ENCODE results near the gene FARP1.

Gene FARP1

DNA sequence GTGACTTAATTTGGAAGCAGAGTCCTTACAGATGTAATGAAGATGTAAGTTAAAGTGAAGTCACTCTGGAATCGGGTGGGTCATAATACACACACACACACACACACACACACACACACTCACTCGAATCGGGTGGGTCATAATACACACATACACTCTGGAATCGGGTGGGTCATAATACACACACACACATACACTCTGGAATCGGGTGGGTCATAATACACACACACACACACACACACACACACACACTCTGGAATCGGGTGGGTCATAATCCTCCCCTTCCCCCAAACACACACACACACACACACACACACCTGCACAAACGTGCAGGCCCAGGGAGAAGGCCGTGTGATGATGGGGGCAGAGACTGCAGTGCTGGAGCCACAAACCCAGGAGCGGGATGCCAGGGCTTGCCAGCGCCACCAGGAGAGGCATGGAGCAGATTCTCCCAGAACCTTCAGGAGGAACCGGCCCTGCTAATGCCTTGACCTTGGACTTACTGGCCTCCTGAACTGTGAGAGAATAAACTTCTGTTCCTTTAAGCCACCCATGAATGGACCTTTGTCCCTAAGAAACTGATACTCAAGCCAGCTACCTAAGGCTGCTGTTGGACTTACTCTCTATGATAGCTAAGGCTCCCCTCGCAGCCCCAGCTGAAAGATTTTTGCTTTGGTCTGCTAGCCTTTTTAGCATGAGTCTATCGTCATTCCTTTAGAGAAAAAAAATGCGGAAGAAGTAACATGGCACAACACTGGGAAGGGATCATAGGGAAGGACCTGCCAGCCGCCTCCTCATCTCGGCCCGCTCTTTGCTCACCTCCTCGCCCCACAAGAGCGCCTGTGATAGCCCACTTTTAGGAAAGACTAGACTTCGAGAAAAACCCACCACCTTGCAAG is 170.4 kb downstream of the FARP1 start:
- DNase-seq, result no peak

GRCh38 chr13:98313922-98314292 is 171.0 kb downstream of the FARP1 start:
- no peak for DNase-seq

DNA sequence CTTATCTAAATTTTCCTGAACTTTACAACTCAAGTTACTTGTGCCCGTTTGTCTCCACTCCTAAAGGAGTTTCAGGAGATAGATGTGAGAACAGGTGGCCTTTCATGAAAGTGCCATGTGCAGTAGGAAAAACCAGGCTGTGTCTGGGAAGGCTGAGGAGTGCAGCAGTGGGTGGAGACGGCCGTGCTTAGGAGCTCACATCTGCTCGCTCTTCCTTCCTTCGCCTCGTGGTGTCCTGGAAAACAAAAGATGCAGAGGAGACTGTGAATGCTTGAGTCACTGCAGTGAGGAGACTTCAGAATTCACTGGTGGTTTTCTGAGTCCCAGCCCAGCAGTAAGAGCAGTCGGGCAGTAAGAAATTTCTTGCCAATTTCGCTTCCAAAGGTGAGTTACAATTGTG is 172.6 kb downstream of the FARP1 start:
- peak in 1 of 2 experiments; percentile 38 for DNase-seq

DNA sequence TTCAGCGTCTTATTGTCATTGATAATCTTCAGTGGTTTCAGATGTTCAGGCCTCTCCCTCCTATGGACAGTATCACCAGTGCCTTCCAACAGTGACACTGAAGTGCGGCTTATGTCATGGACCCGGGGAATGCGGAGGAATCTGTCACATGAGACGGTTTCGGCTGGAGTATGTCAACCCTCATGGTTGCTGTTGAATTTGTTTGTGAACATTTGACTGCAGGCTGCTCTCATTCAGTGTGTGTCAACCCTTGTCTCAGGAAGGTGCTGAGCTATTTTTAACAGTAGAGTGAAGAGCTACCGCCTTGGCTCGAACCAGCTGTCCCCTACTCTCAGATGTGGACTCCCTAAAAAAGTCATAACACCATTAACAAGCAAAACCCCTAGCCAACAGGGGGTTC is 173.0 kb downstream of the FARP1 start:
- DNase-seq, result no peak

DNA sequence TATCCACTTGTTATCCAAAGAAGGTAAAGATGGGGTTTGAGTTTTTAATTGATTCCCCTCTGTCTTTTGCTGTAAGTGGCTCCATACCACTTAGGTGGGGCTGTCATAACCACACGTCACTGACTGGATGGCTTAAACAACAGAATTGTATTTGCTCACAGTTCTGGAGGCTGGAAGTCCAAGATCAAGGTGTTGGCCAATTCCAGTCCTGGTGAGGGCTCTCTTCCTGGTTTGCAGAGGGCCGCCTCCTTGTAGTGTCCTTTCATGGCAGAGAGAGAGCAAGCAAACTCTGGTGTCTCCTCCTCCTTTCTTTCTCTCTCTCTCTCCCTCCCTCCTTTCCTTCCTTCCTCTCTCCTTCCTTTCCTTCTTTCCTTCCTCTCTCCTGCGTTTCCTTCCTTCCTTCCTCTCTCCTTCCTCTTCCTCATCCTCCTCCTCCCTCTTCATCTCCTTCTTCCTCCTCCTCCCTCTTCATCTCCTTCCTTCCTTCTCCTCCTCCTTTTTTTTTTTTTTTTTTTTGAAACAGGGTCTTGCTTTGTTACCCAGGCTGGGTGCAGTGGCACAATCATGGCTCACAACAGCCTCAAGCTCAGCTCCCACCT is 174.8 kb downstream of the FARP1 start:
- no peak for DNase-seq

GRCh38 chr13:98318263-98318878 is 175.5 kb downstream of the FARP1 start:
- no peak for DNase-seq

GRCh38 chr13:98320561-98321105 is 177.7 kb downstream of the FARP1 start:
- DNase-seq, result no peak

DNA sequence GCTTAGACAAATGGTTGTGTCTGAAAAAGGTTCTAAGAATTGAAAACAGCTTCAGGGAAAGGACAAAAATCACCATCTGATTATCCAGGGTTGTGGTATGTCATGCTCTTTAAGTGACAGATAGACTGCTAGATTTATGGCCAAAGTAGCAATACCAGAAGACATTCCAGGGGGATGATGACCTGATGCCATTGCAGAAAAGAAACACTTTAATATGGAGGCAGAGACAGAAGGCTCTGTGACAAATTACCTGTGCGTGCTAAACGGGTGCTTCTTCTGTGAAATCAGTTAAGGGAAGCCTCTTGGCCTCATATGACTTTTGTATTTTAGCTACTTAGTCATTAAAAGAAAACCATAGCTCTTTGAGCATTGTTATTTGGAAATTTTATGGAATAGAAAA is 178.5 kb downstream of the FARP1 start:
- DNase-seq, result no peak

DNA sequence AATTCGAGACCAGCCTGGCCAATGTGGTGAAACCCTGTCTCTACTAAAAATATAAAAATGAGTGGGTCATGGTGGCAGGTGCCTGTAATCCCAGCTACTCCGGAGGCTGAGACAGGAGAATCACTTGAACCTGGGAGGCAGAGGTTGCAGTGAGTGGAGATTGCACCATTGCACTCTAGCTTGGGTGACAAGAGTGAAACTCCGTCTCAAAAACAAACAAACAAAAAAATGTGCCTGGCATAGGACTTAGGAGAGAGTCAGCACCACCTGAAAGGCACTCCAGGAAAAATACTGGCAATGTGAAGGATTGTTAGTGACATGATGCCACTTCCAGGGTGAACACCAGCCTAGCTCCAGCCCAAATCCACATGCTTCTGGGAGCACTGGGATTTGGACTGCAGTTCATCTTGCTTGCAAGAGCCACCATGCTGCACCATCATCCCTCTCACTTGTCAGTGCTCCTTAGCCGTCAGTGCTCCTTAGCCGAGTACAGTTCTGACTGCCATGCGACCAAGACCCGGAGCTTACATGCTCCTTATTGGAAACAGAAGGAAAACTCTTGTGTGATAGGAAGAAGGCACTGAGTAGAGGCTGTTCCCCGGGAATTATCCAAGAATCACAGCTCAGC is 179.3 kb downstream of the FARP1 start:
- no peak for DNase-seq

DNA sequence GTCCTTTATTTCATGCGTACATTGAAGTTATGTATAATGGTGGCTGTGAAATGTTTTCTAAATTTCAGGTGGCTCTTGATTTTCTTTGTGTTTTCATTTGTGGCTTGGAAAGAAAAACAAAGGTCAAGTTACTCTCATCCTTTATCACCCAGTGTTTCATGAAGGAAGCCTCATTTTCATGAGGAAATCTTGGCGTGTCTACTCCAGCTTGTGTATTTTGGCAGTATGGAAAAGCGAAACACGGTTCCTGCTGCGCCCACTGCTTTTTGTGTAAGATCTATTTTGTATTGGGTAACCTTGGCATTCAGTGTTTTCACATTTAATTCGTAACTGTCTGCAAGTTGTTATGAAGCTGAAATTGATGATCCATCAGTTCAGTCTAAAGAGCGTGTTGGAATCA is 181.2 kb downstream of the FARP1 start:
- no peak for DNase-seq

DNA sequence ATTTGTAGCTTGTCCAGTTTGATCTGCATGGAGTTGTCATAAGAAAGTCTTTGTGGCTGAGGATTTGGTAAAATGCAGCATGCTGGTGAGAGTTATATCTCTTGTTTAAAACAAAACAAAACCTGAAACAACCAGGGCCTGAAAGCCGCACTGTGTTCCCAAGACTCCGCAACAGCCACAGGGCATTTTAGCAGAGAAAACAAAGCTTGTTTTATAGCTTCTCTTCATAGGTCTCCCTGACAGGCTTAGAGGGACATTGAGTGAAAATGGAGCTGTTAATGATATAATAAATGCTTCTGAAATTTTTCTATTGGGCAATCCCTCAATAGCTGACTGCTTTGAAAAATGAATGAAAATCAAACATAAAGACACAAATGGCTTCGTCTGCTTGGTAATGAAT is 182.8 kb downstream of the FARP1 start:
- DNase-seq, result no peak

- no peak for DNase-seq
Observed at GRCh38 chr13:98326291-98326690, 183.4 kb downstream of the FARP1 start.

DNA sequence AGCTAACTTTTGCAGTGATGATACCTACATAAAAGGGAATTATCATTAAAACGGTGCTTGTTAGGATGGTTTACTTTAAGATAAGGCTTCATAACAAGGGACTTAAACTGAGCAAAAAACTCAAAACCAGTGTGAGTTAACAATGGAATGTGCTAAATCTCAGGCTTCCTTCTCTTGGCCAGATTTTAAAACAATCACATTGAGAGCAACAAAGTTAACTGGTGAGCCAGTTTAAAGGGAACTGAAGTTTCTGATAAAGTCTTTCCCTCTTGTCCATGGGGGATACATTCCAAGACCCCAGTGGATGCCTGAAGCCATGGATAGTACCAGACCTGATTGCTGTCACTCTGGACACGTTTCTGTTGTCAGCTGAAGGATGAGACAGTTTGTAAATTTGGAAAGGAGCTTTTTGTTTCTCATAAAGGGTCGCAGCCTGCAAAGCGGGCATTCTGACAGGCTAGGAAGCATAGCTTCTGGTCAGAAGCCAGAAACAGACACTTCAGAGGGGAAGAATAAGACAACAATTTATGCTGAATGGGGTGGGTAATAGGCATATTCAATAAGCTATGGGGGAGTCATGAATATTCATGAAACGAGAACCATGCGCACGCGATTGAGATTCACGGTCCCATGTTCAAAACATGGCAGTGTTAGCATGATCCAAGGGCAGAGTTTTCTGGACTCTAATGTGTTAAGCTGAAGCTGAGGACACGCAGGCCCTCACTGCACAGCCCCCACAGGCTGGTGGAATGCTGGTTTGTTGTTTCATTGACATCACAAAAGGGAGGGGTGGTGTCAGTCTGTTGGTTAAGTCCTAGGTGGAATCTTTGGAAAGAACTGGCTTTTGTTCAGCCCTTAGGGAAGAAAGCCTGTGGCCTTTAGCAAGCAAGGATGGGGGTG is 184.7 kb downstream of the FARP1 start:
- DNase-seq, result no peak

- DNase-seq, result no peak
Observed at GRCh38 chr13:98328511-98328910, 185.6 kb downstream of the FARP1 start.

DNA sequence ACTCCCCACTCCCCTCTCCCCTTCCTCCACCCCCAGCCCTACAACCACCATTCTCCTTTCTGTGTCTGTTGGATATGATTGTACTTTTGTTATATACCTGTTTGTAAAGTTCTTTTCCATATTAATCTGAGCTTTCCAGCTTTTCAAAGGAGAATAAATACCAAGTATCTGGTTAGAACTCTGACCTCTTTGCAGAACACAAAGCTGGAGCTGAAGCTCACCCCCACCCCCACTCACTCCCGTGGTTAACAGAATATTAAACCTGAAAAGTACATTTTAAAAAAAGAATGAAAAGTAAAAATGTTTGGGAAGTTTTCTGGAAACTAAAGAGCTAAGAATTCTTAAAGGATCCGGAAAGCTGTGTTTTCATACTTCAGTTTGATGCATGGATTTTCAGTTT is 189.3 kb downstream of the FARP1 start:
- DNase-seq, result no peak

DNA sequence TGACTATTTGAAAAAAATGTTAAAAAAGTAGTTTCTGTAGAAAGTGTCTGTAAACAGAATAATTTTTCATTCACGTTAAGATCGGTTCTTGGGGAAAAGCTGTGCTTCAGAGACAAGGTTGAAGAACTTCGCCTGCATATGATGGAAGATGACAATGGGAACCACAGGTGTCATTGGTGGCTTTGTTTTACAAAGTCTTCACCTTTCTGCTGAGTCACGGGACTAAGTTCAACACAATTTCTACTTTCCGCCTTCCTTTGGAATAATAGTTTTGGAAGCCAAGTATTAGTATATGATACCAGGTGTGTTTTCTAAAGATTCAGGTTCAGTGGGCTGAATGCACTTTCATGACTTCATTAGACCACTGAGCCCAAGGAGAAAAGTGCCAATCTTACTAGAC is 189.8 kb downstream of the FARP1 start:
- DNase-seq, result no peak

- DNase-seq, result no peak
Observed at GRCh38 chr13:98333486-98333885, 190.6 kb downstream of the FARP1 start.

DNA sequence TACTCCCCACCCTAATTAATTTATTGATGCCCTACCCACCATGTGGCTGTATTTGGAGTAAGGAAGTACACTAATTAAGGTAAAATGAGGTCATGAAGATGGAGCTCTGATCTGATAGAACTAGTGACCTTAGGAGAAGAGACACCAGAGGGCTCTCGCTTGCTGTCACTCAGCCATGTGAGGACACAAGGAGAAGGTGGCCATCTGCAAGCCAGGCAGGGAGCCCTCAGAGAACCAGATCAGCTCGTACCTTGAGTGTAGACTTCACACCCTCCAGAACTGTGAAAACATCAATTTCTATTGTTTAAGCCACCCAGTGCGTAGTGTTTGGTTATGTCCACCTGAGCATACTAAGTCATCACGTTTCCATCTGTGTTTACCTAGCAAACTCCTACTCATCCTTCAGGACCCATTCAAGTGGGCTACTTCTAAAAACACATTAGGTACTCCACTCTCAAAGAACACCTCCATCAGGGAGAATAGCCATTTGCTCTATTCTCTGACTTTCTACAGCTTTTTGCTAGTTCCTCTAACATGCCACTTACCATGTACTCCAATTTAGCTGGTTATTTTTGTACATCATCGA is 191.8 kb downstream of the FARP1 start:
- DNase-seq, result no peak

GRCh38 chr13:98335721-98336120 is 192.8 kb downstream of the FARP1 start:
- no peak for DNase-seq

DNA sequence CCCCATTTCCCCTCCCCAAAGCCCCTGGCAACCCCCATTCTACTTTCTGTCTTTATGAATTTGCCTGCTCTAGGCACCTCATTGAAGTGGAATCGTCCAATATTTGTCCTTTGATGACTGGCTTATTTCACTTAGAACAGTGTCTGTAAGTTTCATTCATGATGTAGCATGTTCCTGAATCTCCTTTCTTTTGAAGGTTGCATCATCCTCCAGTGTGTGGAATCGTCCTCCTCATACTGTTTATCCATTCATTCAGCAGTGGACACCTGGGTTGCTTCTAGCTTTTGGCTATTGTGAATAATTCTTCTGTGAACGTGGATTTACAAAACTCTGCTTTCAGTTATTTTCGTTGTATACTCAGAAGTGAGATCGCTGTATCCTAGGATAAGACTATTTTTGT is 195.4 kb downstream of the FARP1 start:
- no peak for DNase-seq

DNA sequence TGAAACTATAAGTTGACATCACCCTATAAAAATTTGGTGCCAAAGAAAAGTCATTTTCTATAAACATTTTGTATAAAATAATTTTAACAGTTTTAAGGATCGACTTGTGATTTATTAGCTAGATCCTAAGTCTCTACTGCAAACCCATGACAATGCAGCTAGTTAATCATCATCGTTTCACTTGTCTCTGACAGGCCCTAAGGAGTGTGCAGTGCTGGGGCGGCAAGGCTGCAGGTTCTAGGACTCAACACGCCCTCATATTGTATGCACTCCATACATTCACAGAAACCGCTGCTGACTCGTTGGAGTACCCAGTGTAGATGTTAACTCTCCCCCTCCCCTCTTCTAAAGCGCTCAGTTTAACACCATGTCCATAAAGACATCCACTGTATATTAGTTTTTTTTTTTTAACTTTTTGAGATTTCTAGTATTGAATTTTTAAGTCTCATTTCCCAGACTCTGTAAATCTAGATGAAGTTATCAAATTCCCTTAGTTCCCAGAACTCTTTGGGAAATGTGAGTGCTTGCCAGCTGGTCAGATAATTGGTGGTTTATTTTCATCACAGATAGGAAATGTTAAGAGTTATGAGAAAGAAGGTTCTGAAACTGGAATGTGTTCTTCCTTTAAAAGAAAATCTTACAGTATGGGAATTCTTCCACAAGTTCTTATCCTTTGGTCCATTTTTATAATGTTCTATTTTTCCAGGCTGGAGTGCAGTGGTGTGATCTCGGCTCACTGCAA is 197.0 kb downstream of the FARP1 start:
- DNase-seq, result no peak
